GM18951 (cell line): ENCODE measurements around the gene COA1.

Experiments used
- POLR2A ChIP-seq: IDR thresholded peaks from 4 replicates; pipeline ENCODE4 v1.6.1; 2011; ENCODE audit warnings: mild to moderate bottlenecking; ENCODE audit not compliant: insufficient read length, insufficient read depth; ENCODE audit errors: extremely low read depth
- in situ Hi-C: fragments of 300-500 bp; cut with MboI; formaldehyde crosslinking; loops from one replicate; pipeline ENCODE4 v1.12.0; 2022; ENCODE audit warnings: low sequenced_read_pairs, mixed read lengths, inconsistent platforms; ENCODE audit not compliant: unreplicated experiment

The COA1 gene

GRCh38 chr7:43594020-43594419, 135.3 kb downstream of the COA1 start:
- in situ Hi-C loops = no loop called here
- TF ChIP-seq POLR2A = no peak

DNA sequence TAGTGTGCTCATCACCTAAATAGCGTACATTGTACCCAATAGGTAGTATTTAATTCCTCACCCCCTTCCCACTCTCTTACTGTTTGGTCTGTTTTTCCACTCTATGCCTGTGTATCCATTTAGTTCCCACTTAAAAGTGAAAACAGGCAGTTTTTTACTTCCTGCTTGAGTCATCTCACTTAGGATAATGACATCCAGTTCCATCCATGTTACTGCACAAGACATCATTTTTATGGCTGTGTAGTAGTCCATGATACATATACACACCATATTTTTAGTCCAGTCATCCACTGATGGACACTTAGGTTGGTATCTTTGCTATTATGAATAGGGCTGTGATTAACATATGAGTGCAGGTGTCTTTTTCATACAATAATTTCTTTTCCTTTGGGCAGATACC, 136.3 kb downstream of the COA1 start:
- no peak for TF ChIP-seq POLR2A
- in situ Hi-C loops = no loop called here

GRCh38 chr7:43592326-43592725, 137.0 kb downstream of the COA1 start:
- no peak for TF ChIP-seq POLR2A
- in situ Hi-C loops = no loop called here

DNA sequence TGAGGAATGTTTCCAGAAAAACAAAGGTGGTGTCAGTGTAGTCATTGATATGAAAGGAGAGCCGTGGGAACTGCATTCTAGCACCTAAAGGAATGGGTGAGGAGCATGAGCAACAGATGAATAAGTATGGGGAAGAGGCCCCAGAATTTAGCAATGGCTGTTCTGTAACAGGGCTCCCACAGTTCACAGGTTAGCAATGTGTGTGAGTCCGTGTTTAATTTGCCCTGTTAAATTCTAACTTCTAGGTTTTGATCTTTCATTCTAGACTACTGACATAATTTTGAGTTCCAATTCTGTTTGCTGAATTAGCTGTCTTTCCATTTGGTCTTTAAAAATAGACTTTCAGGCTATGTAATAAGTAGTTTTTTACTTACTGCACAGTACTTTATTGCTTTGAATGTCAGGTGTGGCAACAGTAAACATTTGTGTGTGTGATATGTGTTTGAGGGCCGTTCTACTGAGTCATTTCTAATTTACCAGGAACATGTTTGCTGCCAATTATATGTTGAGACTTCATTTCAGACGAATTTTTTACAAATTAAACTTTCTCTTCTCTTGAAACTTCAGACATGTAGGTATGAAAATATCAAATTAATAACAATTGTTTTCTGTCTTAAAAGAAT, 137.7 kb downstream of the COA1 start:
- in situ Hi-C loops = no loop called here
- TF ChIP-seq POLR2A = no peak

GRCh38 chr7:43590862-43591557, 138.3 kb downstream of the COA1 start:
- in situ Hi-C loops = no loop called here
- no peak for TF ChIP-seq POLR2A

DNA sequence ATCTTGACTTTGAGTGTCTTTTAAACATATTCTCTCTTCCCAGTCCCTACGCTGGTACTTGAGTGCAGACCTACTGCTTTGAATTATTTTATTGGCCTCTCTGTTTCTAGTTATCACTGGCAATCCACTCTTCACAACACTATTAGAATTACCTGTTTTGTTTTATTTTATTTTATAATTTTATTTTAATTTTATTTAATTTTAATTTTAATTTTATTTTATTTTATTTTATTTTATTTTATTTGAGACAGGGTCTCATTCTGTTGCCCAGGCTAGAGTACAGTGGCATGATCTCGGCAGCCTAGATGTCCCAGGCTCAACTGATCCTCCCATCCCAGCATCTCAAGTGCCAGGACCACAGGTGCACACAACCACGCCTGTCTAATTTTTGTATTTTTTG, 139.6 kb downstream of the COA1 start:
- no peak for TF ChIP-seq POLR2A
- in situ Hi-C loops = loop anchor here (10.0 kb wide), 1 partner anchor 245 kb away; no protein-coding TSS in a partner anchor
